GM23248 (cell line): Measurements from ENCODE around the gene SLAIN2.

Source experiments
- EZH2 ChIP-seq: fragments of 200-600 bp; sonication (generic); IDR thresholded peaks from 2 replicates; pipeline ENCODE4 v1.6.1; 2018; ENCODE audit warnings: antibody characterized with exemption, mild to moderate bottlenecking; ENCODE audit not compliant: insufficient read depth, poor library complexity, severe bottlenecking
- EZH2phosphoT487 ChIP-seq: fragments of 200-600 bp; sonication (generic); IDR thresholded peaks from 2 replicates; pipeline ENCODE4 v1.6.1; 2018; ENCODE audit warnings: antibody characterized with exemption, moderate library complexity, mild to moderate bottlenecking, low read depth; ENCODE audit not compliant: insufficient read depth

GRCh38 chr4:48475770-48476169 lies 134.4 kb downstream of the SLAIN2 start:
- no peak for TF ChIP-seq EZH2
- TF ChIP-seq EZH2phosphoT487, result no peak
